ENCODE data around the gene OR2D2.
"Not testable (repeated sequence)": the region's sequence is repeated elsewhere in the genome, so short reads cannot be mapped to it uniquely, and the experiment has no call there.

OR2D2 gene, protein sequence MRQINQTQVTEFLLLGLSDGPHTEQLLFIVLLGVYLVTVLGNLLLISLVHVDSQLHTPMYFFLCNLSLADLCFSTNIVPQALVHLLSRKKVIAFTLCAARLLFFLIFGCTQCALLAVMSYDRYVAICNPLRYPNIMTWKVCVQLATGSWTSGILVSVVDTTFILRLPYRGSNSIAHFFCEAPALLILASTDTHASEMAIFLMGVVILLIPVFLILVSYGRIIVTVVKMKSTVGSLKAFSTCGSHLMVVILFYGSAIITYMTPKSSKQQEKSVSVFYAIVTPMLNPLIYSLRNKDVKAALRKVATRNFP

DNA sequence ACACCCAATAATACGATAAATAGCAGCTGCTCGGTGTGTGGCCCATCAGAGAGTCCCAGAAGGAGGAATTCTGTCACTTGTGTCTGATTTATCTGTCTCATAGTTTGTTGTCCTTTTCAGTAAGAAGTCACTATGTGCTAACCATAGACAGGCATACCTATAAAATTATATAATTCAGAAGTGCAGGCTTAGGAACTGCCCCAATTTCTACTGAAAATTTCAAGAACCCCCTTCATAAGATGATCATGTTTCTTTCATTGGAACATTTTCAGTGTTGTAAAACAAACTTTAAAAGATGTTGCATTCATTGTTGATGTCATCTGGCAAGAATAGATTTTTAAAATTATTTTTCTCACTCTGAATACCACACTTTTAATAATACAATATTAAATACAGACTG lies at the start of gene OR2D2:
Gene OR2D2, minus strand, starts transcription at position 101 of the 400 bp plus-strand sequence. Its CDS starts 0 bp downstream, at position 101.
- no peak for DNase-seq (ENCODE audit: low read depth in 3 of 3, low spot score in 1 of 3)

DNA sequence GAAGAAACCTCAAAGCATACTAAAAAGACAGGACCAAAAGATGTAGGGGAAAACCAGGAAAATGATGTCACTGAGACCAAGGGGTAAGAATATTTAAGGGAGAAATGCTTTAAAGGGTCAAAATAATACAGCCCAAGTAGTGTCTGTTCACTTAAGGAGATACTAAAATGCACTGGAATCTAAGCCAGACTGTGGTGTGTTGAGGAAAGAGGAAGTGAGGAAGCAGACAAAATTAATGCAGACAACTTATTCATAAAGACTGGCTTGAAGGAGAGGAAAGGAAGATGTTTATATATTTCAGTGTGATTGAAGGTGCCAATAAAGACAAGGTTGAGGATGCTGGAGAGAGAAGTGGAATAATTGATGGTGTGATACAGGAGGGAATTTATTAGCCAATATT lies 49.7 kb upstream of the OR2D2 start:
- no peak for DNase-seq (ENCODE audit: low read depth in 3 of 3, low spot score in 1 of 3)

DNA sequence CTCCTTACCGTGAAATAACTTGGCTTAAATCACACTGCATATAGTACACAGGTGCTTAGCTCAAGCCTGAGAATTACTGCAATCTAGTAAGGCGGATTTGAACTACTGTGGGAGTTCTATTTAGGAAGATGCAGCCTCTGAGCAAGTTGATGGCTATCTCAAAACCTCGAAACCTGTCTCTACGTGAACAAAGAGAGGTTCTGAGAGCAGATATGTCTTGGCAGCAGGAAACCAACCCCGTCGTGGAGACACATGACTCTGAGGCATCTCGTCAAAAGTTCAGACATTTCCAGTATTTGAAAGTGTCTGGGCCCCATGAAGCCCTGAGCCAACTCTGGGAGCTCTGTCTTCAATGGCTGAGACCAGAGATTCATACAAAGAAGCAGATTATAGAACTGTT lies 39.8 kb upstream of the OR2D2 start:
- DNase-seq (ENCODE audit: low read depth in 3 of 3, low spot score in 1 of 3), result no peak

DNA sequence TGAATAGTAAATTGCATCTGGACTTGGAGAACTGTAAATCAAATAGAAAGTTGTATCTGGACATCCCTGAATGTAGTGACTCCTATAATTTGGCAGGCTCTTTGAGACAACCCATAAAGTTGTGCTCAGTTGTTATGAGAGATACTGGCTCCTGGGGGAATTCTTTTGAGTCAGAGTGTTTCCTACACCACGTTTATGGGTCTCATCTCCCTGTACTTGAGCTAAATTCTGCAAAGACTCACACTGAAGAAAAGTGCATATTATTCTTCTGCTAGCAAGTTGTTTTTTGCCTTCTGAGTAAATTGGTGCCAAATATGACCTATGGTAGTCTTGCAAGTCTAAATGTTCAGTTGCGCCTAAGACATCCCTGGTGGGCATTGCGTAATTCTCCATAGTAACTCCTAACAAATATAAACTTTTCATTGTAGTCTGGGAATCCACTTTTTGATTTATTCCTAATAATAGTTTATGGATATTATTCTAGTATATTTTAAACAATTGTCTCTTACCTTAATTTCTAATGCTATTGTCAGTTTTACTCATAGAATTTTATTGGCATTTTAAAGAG lies 38.9 kb upstream of the OR2D2 start:
- no peak for DNase-seq (ENCODE audit: low read depth in 3 of 3, low spot score in 1 of 3)

DNA sequence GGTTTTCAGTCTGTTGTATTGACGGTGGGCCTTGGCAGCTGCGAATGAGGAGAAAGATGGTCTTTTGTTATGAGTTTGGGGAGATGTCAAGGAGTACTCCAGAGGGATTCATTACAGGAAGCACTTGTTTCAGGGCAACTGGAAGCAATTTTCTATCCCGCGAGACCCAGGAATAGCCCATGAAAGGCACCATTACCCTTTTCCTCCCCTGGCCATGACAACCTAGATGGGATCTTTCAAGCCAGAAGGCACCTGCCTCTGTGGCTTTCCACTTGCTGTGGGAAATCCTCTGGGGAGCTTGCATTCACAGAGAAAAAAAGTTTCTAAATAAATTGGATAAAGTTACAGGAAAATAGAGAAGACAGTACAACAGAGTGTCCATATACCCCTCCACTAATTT lies 36.6 kb upstream of the OR2D2 start:
- no peak for DNase-seq (ENCODE audit: low read depth in 3 of 3, low spot score in 1 of 3)

DNA sequence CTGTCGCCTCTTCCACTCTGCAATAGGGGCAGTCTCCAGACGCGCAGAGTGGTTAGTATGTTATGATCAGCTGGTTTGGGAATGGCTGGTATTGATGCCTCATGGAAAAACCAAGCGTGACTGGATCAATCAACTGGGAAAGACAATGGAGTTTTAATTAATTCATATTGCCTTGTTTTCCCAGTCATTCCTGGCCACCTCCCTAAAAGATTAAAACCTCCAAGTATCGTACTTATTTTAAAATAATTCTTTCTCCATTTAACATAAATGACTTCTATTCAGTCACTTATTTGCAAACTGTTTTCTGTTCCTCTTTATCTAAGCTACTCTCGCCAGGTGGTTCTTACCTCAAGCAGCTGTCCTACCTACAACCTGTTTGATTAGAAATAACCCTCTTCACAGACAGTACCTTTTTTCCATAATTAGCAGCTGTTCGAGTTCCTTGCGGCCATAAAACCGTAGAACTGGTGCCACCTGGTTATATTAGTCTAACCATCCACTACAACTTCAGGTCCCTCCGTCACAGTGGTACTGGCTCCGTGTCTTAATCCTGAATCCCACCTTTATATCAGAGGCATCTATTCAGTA lies 34.8 kb upstream of the OR2D2 start:
- no peak for DNase-seq (ENCODE audit: low read depth in 3 of 3, low spot score in 1 of 3)

DNA sequence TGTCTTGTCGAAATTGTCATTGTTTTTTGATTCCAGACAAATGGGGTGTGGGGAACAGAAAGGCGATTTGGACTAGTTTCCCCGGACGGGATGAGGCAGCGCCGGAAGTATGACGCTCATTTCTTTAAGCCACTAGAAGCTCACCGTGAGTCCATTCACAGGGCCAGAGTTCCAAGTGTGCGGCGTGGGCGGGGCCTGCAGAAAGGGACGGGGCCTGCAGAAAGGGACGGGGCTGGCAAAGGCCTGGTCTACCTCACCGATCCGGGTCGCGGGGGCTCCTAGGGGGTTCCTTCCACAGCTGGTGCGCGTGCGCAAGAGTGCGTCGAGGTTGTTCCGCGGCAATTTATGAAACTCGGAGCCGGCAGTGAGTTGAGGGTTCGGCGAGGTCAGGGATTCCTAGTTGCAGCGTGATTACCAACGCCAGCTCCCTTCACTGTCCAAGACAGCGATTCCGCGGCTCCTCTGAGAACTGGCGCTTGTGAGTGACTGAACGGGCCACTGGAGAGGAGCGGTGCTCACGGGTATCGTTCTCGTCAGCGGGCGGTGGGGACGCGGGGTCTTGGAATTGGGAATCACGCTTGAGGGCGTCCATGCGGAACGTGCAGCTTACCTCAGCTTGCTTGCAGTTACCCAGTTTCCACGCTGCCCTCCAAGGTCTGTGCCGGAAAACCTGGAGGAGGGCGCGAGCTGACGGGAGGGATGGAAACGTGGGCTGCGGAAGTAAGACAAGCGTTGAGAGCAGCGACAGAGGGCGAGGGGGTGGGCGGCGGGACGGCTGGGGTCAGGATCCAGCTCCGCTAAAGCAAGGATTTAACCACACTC lies 34.1 kb upstream of the OR2D2 start, which contains the start of gene ZNF215:
Gene ZNF215, plus strand, starts transcription at position 219 of the 822 bp plus-strand sequence. CDS start 5,847 bp downstream, outside the sequence.
- DNase-seq (ENCODE audit: low read depth in 3 of 3, low spot score in 1 of 3), result peak in 1 of 3 donors; percentile 2

DNA sequence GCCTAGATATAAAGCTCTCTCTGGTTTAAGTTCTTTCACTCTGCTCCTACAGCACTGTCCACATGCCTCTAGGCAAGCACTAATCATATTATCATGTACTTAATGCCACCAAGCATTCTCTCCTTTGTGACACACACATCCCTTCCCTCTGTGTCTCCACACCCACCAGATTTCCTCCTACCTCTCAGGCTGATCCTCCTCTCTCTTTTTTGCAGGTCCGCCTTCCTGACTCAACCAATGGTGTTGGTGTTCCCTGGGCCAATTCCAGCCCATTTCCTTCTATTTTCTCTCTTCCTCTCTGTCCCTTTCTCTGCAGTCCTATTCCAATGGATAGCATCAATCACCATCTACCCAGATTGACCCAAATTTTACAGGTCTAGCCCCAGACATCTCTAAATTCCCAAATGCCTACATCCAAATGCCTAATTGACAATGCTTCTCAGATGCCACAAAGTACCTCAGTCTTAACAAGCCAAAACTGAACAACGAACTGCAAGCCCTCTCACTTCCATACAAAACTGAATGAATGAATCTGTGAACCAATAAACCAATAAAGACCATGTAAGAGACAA lies 33.4 kb upstream of the OR2D2 start:
- no peak for DNase-seq (ENCODE audit: low read depth in 3 of 3, low spot score in 1 of 3)

DNA sequence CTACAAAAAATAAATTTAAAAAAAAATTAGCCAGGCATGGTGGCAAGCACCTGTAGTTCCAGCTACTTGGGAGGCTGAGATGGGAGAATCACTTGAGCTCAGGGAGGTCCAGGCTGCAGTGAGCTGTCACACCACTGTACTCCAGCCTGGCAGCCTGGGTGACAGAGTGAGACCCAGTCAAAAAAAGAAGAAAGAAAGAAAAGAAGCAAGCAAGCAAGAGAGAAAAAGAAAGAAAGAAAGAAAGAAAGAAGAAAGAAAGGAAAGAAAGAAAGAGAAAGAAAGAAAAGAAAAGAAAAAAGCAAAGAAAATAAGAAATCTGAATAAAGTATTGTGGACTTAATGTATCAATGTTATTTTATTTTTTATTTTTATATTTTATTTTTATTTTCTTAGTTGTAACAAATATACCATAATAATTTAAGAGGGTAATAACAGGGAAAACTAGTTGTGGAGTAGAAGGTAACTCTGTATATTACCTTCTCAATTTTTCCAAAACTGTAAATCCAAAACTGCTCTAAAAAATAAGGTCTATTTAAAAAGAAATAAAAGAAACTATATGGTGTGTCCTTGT lies 32.8 kb upstream of the OR2D2 start:
- DNase-seq (ENCODE audit: low read depth in 3 of 3, low spot score in 1 of 3), result no peak

DNA sequence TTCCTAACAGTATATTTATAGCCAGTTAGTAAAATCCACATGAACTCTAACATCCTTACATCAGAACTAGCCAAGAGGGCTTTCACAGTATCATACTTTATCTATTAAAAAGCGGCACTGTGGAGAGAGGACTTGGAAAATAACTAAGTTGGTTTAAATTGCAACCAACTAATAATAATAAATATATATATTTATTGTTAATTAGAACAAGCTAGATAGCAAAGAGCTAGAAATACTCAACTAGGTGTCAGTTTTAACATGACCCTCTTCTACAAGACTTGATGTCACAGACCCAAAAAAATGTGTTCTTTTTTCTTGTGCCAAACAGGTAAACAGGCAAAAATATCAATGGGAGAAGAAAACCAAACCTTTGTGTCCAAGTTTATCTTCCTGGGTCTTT lies 28.4 kb upstream of the OR2D2 start, which contains the start of gene OR2D3:
Gene OR2D3, plus strand, starts transcription at position 301 of the 400 bp plus-strand sequence. Its CDS starts 0 bp downstream, at position 301.
- no peak for DNase-seq (ENCODE audit: low read depth in 3 of 3, low spot score in 1 of 3)

DNA sequence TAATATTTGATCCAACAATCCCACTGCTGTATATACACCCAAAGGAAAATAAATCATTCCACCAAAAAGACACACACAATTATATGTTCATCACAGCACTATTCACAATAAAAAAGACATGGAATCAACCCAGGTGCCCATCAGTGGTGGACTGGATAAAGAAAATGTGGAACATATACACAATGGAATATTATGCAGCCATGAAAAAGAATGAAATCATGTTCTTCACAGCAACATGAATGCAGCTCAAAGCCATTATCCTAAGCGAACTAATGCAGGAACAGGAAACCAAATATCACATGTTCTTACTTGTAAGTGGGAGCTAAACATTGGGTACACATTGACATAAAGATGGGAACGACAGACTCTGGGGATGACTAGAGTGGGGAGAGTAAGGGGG lies 27.4 kb upstream of the OR2D2 start:
- no peak for DNase-seq (ENCODE audit: low read depth in 3 of 3, low spot score in 1 of 3)

DNA sequence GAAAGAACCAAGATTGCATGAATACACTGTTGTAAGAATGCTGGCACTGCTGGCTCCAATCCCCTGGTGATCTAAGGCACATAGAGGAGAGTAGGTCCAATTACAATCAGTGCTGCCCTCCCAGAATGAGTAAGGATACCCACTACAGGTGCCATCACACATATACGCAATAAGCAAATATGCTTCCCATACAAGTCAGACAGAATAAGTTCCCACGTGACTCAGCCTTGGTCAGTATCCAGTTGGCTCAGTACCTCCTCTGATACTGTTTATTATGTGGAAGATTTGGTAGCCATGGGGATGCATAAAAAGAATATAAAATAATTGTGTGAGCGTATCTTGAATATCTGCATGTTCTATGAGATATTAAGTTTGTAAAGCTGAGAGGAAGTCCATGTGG lies 19.6 kb upstream of the OR2D2 start:
- no peak for DNase-seq (ENCODE audit: low read depth in 3 of 3, low spot score in 1 of 3)

DNA sequence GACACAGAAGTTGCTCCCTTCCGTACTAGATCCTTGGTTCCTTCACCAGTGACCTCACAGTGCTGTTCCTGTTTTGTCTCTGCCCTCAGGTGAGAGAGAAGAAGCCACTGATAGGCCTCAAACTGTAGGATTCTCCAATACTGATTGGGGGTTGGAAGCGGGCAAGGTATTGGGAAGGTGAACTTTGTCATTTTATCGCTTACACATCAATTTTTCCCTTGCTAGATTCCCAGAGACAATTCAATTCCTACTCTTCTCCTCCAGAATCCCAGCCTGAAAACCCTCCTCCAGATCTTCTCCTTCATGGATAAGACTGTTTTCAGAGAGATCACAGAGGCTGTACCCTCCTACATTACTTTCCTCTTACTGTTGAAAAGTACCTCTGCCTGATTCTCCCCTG lies 19.1 kb upstream of the OR2D2 start:
- DNase-seq (ENCODE audit: low read depth in 3 of 3, low spot score in 1 of 3), result no peak

DNA sequence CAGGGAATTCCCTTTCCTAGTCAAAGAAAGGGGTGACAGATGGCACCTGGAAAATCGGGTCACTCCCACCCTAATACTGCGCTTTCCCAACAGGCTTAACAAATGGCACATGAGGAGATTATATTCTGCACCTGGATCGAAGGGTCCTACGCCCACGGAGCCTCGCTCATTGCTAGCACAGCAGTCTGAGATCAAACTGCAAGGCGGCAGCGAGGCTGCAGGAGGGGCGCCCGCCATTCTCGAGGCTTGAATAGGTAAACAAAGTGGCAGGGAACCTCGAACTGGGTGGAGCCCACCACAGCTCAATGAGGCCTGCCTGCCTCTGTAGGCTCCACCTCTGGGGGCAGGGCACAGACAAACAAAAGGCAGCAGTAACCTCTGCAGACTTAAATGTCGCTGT lies 12.5 kb upstream of the OR2D2 start:
- not testable (repeated sequence) for DNase-seq (ENCODE audit: low read depth in 3 of 3, low spot score in 1 of 3)

DNA sequence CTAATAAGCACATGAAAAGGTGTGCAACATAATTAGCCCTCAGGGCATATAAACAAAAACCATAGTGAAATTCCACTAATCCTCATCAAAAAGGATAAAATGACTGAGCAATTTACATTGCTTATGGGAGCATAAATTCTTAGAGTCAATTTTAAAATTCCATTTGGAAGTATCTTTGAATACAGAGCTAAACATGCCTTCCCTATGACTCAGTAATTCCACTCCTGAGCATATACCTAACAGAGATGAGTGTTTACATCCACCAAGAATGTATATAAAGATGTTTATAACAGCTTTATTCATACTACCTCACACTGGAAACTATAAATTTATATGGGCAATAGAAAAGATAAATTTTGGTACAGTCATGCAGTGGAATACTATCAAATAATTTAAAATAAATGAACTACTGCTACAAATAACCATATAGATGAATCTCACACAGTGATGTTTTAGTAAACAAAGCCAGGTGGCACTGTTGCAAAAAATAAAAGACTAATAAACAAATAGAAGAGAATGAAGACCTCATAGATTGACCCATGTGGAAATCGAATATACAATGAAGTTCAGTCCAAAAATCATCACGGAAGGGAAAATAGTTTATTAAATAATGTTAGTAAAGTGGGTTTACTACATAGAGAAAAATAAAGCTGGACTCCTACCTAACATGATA lies 8.2 kb upstream of the OR2D2 start:
- no peak for DNase-seq (ENCODE audit: low read depth in 3 of 3, low spot score in 1 of 3)

DNA sequence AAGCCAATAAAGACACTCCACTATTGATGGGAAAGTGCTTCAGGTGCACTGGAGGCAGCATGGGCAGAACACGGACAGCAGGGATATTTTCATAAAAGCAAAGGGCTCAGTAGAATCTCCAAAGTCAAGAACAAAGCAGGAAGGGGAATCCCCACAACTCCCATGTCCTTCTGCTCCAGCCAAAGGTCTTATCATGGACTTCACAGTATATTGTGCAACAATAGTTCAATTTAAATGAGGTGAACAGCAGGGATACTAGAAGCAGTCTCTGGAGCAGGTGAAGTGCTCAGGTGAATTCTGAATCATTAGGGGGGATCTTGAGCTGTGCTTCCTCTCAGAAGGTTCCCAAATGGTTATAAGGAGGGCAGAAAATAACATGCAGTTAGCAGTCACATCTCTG lies 6.6 kb upstream of the OR2D2 start:
- DNase-seq (ENCODE audit: low read depth in 3 of 3, low spot score in 1 of 3), result no peak

DNA sequence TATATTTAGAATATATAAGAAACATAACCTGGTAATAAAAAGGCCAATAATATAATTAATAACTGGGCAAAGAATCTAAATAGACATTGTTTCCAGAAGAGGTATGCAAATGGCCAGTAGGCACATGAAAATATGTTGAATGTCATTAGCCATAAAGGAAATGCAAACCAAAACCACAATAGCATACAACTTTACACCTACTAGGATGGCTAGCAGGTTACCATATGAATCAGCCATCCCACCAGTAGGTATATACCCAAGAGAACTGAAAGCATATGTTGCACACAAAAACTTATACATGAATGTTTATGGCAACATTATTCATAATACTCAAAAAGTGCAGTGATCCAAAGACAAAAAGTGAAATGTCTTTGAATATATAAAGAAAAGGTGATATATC lies 2.7 kb upstream of the OR2D2 start:
- DNase-seq (ENCODE audit: low read depth in 3 of 3, low spot score in 1 of 3), result no peak

DNA sequence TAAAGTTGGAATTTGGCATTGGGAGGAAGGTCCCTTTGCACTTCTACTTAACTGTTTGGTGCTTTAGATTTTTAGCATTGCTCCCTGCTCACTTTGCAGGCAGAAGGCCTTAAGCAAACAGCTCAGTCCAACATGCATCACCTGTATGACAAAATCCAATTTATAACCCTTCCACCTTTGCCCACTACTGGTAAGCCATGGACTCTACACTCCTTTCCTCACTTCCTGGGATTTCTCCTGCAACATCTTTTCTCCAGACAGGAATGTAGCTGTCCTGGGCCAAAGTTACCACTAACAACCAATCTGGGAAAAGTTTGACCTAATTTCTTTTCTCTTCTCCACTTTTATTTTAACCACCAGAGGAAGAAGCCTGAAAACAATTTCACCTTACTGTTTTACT lies 1.8 kb upstream of the OR2D2 start:
- DNase-seq (ENCODE audit: low read depth in 3 of 3, low spot score in 1 of 3), result no peak

DNA sequence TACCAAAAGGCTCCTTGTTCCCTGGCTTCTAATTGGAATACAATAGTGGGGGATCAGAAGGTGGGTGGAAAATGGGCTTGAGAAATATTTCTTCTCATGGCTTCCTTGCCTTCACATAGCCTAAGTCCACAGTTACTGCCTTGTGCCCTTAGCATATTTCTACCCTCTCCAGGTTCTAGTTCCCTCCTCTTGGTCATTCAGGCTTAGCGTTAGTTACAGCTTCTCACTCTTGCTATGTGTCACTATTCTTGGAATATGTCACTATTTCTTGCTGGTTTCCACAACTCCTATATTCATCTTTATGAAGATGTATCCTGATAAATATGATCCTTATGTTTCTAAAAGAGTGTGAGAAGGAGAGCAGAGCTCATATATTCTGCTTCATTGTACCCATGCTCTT lies 2.5 kb downstream of the OR2D2 start:
- DNase-seq (ENCODE audit: low read depth in 3 of 3, low spot score in 1 of 3), result no peak

DNA sequence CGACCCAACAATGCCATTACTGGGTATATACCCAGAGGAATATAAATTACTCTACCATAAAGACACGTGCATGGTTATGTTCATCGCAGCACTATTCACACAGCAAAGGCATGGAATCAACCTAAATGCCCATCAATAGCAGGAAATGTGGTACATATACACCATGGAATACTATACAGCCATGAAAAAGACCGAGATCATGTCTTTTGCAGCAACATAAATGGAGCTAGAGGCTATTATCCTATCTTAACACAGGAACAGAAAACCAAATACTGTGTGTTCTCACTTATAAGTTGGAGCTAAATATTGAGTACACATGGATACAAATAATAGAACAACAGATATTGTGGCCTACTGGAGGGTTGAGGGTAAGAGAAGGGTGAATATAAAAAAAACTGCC lies 3.5 kb downstream of the OR2D2 start:
- DNase-seq (ENCODE audit: low read depth in 3 of 3, low spot score in 1 of 3), result no peak
